ENCODE measurements around the gene POLRMT.
A peak's percentile ranks its signal among the peaks of the same experiment; 100 is the strongest.

The POLRMT gene

DNA sequence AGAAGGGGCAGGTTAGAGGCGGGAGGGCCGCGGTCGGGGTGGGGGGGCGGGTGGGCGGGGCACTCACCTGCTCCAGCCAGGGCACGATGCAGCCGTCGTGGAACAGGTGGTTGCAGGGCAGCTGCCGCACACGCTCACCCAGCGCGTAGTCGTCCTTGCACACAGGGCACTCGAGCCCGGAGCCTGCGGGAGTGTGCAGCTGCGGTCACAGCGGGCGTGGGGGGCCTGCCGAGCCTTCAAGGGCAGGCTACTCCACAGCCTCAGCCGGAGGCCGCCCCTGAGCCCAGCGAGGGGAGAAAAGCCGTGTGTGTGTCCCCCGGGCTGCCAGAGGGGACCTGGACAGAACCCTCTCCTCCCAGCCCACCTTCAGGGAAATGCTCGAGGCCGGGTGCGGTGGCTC lies 15.0 kb upstream of the POLRMT start:
- no peak for DNase-seq (ENCODE audit: extremely low read depth in 1 of 2, low read depth in 1 of 2)

DNA sequence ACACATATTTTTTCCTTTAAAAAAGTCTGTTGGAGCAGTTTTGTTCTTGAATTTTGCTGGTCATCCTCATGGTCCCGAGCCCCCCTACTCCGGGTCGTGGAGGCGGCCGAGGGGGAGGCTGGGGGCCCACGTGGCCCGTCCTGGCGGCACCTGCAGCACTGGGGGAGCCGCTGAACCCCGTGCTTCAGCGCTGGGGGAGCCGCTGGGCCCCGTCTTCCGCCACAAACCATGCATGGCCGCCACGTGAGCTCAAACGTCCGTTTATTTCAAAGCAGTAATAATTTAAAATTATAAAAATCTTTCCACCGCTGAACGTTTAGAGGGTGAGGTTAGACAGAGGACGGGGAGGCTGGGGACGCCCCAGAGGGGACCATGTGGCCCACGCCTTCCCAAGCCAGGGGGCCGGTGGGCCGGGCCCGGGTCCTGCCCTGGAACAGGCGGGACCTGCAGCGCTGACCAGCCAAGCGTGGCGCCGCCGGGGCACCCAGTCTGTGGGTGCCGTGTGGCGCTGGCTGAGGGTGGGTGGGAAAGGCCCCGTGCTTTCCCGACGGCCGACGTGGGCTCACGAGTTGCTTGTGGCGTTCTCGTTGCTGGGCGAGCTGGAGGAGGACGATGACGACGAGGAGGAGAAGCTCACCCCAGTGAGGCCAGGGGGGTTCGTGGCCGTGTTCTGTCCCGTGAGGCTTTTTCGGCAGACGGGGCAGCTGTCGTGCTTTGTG lies 14.4 kb upstream of the POLRMT start:
- DNase-seq (ENCODE audit: extremely low read depth in 1 of 2, low read depth in 1 of 2) = no peak

GRCh38 chr19:646779-647565 lies 13.6 kb upstream of the POLRMT start:
- no peak for DNase-seq (ENCODE audit: extremely low read depth in 1 of 2, low read depth in 1 of 2)

GRCh38 chr19:645912-646778 lies 12.8 kb upstream of the POLRMT start:
- DNase-seq (ENCODE audit: extremely low read depth in 1 of 2, low read depth in 1 of 2) = no peak

GRCh38 chr19:644789-645188 lies 11.5 kb upstream of the POLRMT start:
- DNase-seq (ENCODE audit: extremely low read depth in 1 of 2, low read depth in 1 of 2) = no peak

DNA sequence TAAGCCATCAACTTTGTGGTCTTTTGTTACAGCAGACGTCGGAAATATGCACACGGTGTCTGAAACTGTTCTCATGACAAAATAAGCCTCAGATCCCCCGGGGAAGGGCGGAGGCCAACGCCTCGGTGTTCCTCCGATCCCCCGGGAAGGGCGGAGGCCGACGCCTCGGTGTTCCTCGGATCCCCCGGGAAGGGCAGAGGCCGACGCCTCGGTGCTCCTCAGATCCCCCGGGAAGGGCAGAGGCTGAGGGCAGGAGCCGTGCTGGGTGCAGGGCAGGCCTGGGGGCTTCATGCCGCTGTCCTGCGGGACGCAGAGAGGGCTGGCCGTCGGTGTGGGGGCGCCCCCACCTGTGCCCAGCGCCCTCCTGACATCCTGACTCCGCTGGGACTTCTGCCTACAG lies 11.0 kb upstream of the POLRMT start:
- DNase-seq (ENCODE audit: extremely low read depth in 1 of 2, low read depth in 1 of 2) = no peak

GRCh38 chr19:643736-644135 lies 10.4 kb upstream of the POLRMT start:
- no peak for DNase-seq (ENCODE audit: extremely low read depth in 1 of 2, low read depth in 1 of 2)

DNA sequence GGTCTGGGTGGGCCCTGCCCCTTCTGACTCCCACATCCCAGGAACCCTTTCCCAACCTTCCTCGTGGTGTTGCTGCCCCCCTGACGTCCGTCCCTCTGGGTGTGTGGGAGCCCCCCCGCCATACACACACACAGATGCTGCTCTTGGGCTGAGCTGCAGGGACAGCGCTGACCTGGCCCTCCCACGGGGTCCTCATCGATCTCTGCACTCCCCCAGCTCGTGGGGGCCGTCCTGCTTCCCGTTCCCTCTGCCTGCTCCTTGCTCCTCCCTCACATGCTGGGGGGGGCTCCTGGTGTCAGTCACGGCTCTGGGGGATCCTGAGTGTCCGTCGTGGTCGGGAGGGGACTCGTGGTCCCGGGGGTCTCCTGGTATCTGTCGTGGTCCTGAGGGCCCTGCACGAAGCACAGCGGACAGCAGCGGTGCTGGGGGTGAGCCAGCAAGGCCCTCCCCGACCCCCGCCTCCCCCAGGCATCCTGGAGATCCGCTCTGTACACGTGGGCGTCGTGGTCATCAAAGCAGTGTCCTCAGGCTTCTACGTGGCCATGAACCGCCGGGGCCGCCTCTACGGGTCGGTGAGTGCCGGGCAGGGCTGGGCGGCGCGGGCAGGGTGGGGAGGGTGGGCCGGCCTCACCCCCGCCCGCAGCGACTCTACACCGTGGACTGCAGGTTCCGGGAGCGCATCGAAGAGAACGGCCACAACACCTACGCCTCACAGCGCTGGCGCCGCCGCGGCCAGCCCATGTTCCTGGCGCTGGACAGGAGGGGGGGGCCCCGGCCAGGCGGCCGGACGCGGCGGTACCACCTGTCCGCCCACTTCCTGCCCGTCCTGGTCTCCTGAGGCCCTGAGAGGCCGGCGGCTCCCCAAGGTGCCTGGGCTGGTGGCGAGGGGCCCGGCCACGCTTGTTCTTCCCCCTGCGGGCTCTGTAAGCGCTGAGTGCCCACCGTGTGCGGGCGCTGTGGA lies 9.7 kb upstream of the POLRMT start:
- no peak for DNase-seq (ENCODE audit: extremely low read depth in 1 of 2, low read depth in 1 of 2)

- no peak for DNase-seq (ENCODE audit: extremely low read depth in 1 of 2, low read depth in 1 of 2)
Observed at GRCh38 chr19:641702-642101, 8.4 kb upstream of the POLRMT start.

DNA sequence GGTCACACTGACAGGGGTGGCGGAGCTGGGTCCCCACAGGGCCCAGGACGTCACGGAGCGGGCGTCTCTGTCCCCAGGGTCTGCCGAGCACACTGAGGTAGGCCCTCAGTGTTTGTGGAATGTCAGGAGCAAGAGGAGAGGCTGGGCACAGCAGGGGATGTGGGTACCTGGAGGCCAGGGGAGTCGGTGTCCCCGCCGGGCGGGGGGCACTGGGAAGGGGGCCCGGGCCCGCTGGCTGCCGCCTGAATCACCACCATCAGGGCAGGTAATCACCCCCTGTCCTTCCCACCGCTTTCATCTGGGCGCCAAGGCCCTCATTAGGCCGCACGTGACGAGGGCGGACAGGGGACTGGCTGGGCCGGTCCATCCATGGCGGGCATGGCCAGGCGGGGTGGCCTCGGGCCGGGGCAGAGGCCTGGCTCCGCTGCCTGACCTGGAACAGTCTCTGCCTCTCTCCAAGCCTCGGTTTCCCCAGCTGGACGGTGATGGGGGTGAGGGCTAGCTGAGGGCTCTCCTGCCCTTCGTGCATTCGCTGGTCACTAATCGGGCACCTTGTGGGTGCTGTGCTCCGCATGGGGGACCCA lies 7.4 kb upstream of the POLRMT start:
- DNase-seq (ENCODE audit: extremely low read depth in 1 of 2, low read depth in 1 of 2) = no peak

- DNase-seq (ENCODE audit: extremely low read depth in 1 of 2, low read depth in 1 of 2) = no peak
Observed at GRCh38 chr19:640161-640558, 6.8 kb upstream of the POLRMT start.

- peak; percentile 86 to 91 for DNase-seq (ENCODE audit: extremely low read depth in 1 of 2, low read depth in 1 of 2)
Observed at GRCh38 chr19:639253-640160, 6.2 kb upstream of the POLRMT start, which contains the start of gene FGF22. FGF22 (plus strand) TSS chr19:639879; CDS start chr19:639926, 47 bp downstream.

DNA sequence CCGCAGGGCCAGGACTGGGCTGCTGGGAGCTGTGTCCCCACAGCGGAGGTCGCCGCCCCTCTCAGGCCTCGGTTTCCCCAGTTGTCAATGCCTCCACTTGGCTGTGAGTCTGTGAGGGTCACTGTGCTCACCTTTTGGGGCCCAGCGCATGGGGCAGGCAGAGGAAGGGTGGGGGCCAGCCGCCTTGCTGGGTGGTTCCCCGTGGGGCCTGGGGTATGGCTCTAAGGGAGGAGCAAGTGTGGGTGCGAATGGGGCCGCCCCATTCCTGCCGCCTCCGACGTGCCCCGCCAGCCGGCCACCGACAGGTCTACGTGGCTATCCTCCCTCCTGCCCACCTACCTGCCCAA lies 5.5 kb upstream of the POLRMT start:
- DNase-seq (ENCODE audit: extremely low read depth in 1 of 2, low read depth in 1 of 2) = no peak

GRCh38 chr19:634975-635652 lies 1.8 kb upstream of the POLRMT start:
- no peak for DNase-seq (ENCODE audit: extremely low read depth in 1 of 2, low read depth in 1 of 2)

DNA sequence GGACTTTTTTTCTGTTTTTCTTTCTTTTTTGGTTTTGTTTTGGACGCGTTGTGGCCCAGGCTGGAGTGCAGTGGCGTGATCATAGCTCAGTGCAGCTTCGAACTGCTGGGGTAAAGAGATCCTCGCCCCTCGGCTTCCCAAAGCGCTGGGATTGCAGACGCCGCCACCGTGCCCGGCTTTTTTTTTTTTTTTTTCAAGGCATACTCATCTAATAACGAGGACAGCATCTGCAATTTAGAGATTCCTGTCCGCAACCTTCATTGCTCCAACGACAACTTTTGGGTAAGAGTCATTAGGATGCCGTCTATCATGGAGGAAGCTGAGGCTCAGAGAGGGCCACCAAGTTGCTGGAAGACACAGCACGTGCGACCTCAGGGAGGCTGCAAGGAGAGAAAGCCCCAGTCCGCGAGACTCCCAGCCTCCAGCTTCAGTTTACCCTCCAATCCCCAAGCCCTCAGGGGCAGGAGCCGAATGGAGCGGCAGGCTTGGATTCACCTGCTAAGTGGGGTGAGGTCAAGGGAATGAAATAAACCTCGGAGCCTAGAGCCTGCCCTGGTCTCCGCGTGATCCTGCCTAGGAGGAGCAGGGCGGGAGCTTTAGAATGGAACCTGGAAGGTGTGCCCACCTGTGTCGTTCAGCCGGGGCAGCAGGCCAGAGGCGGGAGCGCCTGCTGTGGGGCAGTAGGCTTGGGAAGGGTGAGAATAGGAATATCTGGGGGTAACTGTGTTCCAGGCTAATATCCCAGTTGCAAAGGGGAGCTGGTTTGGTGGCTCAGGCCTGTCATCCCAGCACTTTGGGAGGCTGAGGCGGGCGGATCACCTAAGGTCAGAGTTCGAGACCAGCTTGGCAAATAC lies 676 bp upstream of the POLRMT start:
- no peak for DNase-seq (ENCODE audit: extremely low read depth in 1 of 2, low read depth in 1 of 2)

DNA sequence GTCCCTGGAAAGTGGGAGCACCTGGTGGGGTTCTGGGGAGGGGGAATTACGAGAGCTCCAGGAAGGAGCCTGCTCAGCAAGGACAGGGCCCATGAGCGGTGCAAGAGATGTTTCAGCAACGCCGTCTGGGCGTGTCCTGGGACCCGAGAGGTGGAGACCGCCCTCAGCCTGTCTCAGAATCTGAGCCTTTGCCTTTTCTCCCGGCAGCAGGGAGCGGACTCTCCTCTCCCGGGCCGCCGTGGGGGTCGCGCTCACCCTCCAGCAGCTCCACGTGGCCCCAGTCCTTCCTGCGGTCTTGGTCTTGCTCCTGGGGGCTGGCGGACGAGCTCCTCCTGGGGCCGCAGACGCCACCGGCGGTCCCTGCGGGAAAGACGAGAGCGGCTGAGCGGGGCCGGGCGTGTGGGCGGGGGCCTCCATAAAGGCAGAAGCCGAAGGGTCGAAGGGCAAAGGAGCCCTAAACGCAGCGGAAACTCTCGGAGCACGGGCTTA lies 714 bp downstream of the POLRMT start:
- DNase-seq (ENCODE audit: extremely low read depth in 1 of 2, low read depth in 1 of 2) = peak; percentile 34 to 51

DNA sequence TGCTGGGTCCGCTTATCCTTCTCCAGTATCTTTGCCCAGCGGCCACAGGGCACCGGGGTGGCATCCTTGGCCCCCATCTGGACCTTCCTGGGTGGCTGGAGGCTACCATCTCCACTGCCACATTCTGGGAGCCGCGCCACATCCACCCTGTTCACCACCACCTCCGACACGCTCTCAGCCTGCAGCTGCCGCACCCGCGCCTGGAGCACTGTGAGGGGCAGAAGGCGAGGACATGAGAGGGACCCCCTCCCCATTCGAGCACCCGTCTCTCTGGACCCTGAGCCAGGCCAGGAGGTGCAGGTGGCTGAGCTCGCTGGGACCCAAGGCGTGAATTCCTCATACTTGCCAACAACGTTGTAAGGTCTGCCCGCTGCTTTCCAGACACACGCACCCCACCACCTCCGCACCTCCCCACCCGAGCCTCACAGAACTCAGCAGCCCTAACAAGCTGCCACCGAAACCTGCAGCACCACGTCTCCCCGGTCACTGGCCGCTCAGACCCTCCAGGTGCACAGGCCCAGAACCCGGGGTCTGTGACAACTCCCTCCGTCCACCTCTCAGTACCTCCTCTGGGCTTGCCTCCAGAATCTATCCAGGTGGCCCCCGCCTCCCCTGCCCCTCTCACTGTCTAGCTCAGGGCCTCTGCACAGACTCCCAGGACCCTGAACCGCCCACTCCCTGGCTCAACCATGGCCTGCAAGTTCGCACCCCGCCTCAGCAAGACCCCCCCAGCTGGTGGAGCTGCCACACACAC lies 3.2 kb downstream of the POLRMT start:
- no peak for DNase-seq (ENCODE audit: extremely low read depth in 1 of 2, low read depth in 1 of 2)
